GM12878 (cell line): ENCODE measurements around the gene LIMCH1.

Experiments
- ATF2 ChIP-seq: IDR thresholded peaks from 2 replicates; pipeline ENCODE4 v1.6.1; 2012; ENCODE audit warnings: low read length, inconsistent platforms
- CBX5 ChIP-seq: sonication (generic); IDR thresholded peaks from 2 replicates; pipeline ENCODE4 v1.6.1; 2016; ENCODE audit warnings: low read depth, moderate library complexity, mild to moderate bottlenecking, inconsistent platforms
- CTCF ChIP-seq, 3 experiments: IDR thresholded peaks in 2 of 3; conservative IDR thresholded peaks in 1 of 3; 2 replicates each; pipeline ENCODE4 v1.5.1; 2011; ENCODE audit warnings: low read depth in 3 of 3, low read length in 3 of 3, mild to moderate bottlenecking in 3 of 3, control low read depth in 2 of 3, moderate library complexity in 2 of 3, inconsistent platforms in 1 of 3, mixed read lengths in 1 of 3; ENCODE audit not compliant: control insufficient read depth in 2 of 3, insufficient read depth in 1 of 3; ENCODE audit errors: extremely low read depth in 1 of 3
- CUX1 ChIP-seq: IDR thresholded peaks from 2 replicates; pipeline ENCODE4 v1.6.1; 2012; ENCODE audit warnings: improper control_type of control experiment, low read depth, low read length; ENCODE audit not compliant: insufficient replicate concordance
- ESRRA ChIP-seq: IDR thresholded peaks from 2 replicates; pipeline ENCODE4 v1.6.1; 2012; ENCODE audit warnings: mild to moderate bottlenecking, low read length, improper control_type of control experiment
- EZH2 ChIP-seq: IDR thresholded peaks from 2 replicates; pipeline ENCODE4 v1.6.1; 2012; ENCODE audit warnings: low read depth, mild to moderate bottlenecking, control low read depth, inconsistent platforms, low read length, borderline replicate concordance; ENCODE audit not compliant: control insufficient read depth
- JUND ChIP-seq: IDR thresholded peaks from 2 replicates; pipeline ENCODE4 v1.6.1; 2012; ENCODE audit warnings: low read depth, mild to moderate bottlenecking, low read length, improper control_type of control experiment, moderate library complexity
- LARP7 ChIP-seq: fragments of 450-650 bp; IDR thresholded peaks from 2 replicates; pipeline ENCODE4 v1.6.1; 2017; ENCODE audit warnings: mild to moderate bottlenecking
- MTA3 ChIP-seq: IDR thresholded peaks from 2 replicates; pipeline ENCODE4 v1.6.1; 2012; ENCODE audit warnings: low read length, inconsistent platforms, borderline replicate concordance
- POLR2A ChIP-seq: IDR thresholded peaks from 2 replicates; pipeline ENCODE4 v1.6.1; 2011; ENCODE audit warnings: low read depth, mild to moderate bottlenecking, low read length
- POU2F2 ChIP-seq: IDR thresholded peaks from 3 replicates; pipeline ENCODE4 v1.6.1; 2011; ENCODE audit warnings: low read depth, mild to moderate bottlenecking, low read length, borderline replicate concordance
- REST ChIP-seq: IDR thresholded peaks from 2 replicates; pipeline ENCODE4 v1.6.1; 2012; ENCODE audit warnings: mild to moderate bottlenecking, low read depth, low read length
- SP1 ChIP-seq: IDR thresholded peaks from one replicate; pipeline ENCODE4 v1.6.1; 2011; ENCODE audit warnings: low read depth, low read length
- TF ChIP-seq, protein P1 (sequence below): fragments of 450-650 bp; IDR thresholded peaks from 2 replicates; pipeline ENCODE4 v1.6.1; 2016; ENCODE audit warnings: mild to moderate bottlenecking, moderate library complexity, borderline replicate concordance

GRCh38 chr4:41554905-41555304 lies 16.9 kb downstream of the LIMCH1 start:
- no peak for TF ChIP-seq LARP7
- TF ChIP-seq POU2F2, result no peak
- no peak for TF ChIP-seq SP1
- TF ChIP-seq, protein P1, sequence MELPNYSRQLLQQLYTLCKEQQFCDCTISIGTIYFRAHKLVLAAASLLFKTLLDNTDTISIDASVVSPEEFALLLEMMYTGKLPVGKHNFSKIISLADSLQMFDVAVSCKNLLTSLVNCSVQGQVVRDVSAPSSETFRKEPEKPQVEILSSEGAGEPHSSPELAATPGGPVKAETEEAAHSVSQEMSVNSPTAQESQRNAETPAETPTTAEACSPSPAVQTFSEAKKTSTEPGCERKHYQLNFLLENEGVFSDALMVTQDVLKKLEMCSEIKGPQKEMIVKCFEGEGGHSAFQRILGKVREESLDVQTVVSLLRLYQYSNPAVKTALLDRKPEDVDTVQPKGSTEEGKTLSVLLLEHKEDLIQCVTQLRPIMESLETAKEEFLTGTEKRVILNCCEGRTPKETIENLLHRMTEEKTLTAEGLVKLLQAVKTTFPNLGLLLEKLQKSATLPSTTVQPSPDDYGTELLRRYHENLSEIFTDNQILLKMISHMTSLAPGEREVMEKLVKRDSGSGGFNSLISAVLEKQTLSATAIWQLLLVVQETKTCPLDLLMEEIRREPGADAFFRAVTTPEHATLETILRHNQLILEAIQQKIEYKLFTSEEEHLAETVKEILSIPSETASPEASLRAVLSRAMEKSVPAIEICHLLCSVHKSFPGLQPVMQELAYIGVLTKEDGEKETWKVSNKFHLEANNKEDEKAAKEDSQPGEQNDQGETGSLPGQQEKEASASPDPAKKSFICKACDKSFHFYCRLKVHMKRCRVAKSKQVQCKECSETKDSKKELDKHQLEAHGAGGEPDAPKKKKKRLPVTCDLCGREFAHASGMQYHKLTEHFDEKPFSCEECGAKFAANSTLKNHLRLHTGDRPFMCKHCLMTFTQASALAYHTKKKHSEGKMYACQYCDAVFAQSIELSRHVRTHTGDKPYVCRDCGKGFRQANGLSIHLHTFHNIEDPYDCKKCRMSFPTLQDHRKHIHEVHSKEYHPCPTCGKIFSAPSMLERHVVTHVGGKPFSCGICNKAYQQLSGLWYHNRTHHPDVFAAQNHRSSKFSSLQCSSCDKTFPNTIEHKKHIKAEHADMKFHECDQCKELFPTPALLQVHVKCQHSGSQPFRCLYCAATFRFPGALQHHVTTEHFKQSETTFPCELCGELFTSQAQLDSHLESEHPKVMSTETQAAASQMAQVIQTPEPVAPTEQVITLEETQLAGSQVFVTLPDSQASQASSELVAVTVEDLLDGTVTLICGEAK, result no peak
- no peak for TF ChIP-seq CTCF (IDR thresholded peaks at IDR 0.05 in 2 of 3, conservative IDR thresholded peaks at IDR 0.05 in 1 of 3; ENCODE audit: control insufficient read depth in 2 of 3, extremely low read depth in 1 of 3, insufficient read depth in 1 of 3, low read depth in 3 of 3, low read length in 3 of 3)
- no peak for TF ChIP-seq CUX1
- no peak for TF ChIP-seq JUND
- no peak for TF ChIP-seq POLR2A
- no peak for TF ChIP-seq EZH2
- TF ChIP-seq REST, result no peak
- TF ChIP-seq CBX5, result no peak
- TF ChIP-seq MTA3, result no peak
- no peak for TF ChIP-seq ESRRA
- TF ChIP-seq ATF2, result no peak
